CD4-positive, alpha-beta T cell treated with Interleukin-10 for 1 hour (primary cell): Measurements from ENCODE around the gene FPR3.
"Not testable (repeated sequence)": the region's sequence is repeated elsewhere in the genome, so short reads cannot be mapped to it uniquely, and the experiment has no call there.

Experiments used
- DNase-seq: peaks from one replicate; pipeline ENCODE4 v3.0.0-alpha.2; 2020

The FPR3 gene

DNA sequence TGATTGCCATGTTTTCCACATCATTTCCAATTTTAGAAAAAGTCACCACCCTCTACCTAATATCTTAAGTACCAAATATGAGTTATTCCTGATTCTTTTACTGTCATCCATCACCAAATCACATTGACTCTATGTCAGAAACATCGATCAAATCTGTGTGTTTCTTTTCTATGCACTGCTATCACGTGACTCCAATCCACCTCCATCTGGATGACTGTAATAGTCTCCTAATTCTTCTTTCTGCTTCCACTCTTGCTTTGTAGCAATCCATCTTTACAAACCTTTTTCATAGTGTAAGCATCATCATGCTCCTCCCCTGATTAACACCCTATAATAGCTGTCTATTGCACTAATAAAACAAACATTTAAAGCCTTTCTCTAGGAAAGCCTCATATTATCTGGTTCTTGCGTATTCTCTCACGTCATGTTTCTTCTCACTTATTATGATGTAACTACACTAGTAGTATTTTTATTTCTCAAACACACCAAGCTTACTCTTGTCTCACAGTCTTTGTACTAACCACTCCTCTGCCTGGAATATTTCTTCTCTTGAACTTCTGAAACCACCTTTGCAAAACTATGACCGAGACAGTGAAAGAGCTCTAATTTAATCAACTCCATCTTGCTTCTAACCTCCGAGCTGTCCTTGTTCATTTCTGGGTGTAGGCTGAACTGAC, 10.7 kb upstream of the FPR3 start:
- no peak for DNase-seq

- DNase-seq: peak; percentile 37
Observed at GRCh38 chr19:51784922-51785690, 9.9 kb upstream of the FPR3 start.

- no peak for DNase-seq
Observed at GRCh38 chr19:51786646-51787494, 8.1 kb upstream of the FPR3 start.

- DNase-seq: no peak
Observed at GRCh38 chr19:51788029-51788428, 6.9 kb upstream of the FPR3 start.

- no peak for DNase-seq
Observed at GRCh38 chr19:51789061-51789795, 5.7 kb upstream of the FPR3 start.

DNA sequence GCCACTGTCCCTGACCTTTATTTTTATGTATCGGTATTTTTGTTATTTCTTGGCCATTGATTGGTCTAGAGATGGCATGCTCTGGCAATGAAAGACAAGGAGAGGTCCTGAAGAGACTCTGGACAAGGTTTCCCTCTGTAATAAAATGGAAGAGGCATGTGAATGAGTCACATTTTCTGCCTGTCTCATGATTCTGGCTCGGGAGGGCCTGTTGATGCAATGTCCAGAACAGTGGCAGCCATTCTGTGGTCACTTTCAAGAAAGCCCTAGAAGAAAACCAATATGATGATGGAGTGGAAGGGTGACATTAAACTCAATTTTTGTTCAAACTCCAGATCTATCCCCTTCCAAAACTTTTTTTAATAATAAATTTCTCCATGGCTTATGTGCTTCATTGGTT, 2.0 kb upstream of the FPR3 start:
- DNase-seq: no peak

DNA sequence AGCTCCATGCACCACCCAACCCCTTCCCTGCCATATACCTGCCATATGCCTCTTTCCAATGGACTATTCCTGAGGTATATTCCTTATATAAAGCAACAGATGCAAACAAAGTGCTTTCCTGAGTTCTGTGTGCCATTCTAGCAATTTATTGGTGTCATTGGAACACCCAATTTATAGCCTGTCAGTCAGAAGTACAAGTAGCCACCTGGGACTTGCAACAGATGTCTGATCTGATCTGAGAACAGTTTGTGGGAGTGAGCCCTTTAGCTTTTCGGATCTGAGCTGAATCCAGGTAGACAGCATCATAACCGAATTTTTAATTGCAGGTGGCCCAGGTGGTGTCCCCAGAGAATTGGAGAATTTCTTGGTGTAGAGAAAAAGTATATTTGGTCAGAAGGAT, 963 bp upstream of the FPR3 start:
- DNase-seq: no peak

DNA sequence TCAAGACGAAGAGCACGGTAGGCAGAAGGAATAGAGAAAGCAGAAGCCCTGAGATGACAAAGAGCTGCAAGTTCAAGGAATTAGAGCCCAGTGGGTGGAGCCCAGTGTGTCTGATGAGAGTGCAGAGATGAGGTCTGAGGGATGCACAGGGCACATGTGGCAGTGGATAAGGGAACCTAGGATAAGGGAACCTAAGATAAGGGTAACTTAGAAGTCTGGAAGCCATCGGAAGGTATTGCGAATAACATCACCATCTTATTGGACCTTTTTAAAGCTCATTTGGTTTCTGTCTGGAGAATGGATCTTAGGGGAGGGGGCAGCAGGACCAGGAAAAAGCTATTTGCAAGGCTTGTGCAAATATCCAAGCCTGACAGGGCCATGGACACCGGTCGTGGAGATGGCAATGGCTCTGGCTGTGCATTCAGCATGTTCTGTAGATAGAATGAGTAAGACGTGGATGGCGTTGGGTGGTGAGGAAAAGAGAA, 1.3 kb downstream of the FPR3 start:
- DNase-seq: no peak

DNA sequence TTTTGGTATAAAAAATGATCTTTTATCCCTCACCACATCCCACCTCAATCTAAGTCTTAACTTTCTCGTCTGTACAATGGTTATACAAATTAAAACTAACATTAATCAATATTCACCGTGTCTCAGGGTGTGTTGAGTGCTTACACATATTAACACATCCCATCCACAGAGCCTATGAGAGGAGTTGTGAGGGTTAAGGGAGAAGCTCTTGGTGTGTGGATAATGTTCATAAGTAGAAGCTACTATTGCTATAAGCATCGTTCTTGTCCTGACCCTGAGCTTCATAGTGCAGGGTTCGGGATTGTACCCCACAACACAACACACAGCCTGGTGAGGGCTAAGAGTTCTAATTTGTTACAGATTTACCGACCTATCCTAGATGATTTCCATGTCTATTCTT, 2.5 kb downstream of the FPR3 start:
- DNase-seq: no peak

- DNase-seq: no peak
Observed at GRCh38 chr19:51798062-51798461, 3.1 kb downstream of the FPR3 start.

DNA sequence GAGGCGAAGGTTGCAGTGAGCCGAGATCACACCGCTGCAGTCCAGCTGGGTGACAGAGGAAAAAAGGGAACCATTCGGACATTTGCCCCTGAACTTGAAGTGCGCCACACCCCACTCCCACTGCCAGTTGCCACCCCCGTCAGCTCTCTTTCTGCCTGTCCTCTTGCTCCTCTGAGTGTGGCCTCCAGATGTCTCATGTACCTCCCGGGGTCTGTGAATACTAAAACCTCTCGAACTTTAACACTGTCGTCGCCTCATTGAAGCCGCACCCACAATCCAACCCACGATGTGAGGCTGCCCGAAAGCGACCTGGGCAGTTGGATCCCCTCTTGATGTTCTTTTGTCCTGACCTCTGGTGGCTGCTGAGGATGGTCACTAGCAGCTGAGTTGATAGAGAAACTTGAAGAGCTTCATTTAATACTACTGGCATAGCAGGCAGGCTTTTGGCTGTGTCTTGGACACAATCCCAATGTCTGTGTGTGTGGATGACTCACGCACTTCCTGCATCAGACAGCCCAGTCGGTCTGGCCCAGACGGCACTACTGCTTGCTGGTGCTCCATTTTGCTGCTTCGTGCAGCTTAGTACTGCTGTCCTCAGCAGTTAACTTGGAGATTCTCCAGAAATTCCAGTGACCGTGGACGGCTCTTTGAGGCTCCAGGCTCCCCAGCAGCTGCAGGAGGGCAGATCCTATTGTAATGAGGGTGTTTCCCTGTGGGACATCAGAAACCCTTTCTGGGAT, 4.2 kb downstream of the FPR3 start:
- DNase-seq: no peak

DNA sequence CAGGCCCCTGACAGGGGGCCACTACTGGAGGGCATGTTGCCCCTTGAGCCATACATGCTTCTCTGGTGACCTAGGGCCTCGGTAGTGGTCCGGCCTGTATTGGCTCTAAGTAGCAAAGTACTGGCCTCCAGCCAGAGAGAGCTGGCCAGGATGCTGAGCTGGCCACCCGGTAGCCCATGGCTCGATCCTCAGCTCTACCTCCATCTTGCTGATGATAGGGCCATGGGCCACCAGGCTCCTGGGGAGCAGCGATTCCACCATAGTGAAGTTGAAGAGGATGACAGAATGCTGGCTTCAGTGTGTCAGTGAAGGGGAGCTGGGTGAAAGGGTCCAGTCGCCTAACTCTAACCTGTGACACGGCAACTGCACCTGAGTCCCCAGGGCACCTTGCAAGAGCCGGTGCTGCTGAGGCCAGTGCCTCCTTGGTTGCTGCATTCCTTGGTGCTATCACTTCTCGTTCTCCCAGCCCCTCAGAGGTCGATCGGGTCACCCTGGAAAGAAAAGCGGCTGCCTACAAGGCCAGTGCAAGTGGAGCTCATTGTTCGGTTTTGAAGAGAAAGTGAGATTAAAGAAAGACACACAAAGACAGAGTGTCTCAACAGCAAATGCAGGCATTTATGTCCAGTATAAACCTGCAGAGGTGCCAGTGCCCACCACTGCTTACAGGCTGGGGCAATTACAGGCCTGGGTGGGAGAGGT, 5.0 kb downstream of the FPR3 start:
- no peak for DNase-seq

DNA sequence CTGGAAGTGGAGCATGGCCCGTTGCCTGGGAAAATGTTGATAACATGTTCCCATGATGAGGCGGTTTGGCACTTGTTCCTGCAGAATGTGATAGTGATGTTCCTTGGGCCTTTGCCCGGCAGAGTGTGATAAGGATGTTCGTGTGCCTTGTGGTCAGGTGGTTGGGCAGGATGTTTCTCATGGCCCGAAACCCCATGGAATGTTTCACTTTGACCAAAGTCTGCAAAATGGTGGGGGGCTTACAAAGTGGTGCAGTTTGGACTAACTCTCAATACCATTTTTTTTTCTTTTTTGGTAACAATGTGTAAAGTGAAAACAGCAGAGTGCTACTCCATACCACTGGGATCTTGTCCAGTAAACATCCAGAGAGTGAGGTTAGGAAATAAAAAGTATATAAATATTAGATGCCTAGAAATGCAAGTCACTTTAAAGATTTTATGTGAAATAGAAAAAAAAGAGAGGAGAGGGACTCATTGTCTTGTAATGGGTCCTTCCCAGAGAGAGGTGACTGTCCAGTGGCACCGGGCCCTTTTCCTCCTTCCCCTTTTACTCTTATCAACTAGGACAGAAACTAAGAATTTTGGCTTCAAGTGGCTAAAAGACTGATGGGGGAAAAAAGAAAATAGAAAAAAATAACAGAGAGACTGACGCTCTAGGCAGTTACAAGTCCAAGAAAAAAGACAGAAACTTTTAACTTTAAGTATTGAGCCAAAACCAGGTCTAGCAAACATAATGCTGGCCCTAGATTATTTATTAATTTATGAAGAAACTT, 5.7 kb downstream of the FPR3 start:
- no peak for DNase-seq

DNA sequence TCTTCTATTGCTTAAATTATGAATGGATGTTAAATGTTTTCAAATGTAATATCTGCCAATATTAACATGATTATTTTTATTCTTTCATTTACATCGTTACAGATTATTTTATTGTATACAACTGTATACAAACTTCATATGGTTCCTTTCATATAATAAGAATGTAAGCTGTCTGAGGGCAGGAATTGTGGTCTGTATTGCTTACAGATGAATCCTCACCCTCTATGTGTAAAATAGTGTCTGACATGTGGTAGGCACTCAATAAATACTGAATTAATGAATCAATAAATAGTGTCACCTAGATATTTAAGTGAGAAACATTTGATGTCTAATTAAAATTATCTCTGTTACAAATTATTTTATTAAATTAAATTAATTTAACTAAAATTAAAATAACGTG, 7.8 kb downstream of the FPR3 start:
- DNase-seq: no peak

GRCh38 chr19:51803519-51803918, 8.6 kb downstream of the FPR3 start:
- DNase-seq: no peak

GRCh38 chr19:51803967-51804366, 9.0 kb downstream of the FPR3 start:
- DNase-seq: no peak

GRCh38 chr19:51804789-51805188, 9.8 kb downstream of the FPR3 start:
- not testable (repeated sequence) for DNase-seq

DNA sequence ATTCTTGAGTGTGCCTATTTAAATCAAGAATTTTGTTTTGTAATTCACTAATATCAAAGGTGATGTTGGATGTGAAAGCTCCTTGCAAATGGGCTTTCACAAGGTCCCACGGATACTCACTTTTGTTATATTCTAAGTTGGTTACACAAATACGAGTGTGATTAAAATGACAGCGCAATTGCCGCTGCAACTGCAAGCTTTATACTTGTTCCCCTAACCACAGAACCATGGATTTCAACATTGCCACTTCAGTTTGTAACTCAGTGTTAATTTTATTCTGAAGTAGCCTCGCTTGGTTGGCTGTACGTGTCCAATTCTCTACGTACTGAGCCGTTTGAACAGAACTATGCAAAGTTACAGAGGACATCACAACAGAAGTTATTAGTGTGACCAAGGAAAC, 10.4 kb downstream of the FPR3 start:
- not testable (repeated sequence) for DNase-seq

DNA sequence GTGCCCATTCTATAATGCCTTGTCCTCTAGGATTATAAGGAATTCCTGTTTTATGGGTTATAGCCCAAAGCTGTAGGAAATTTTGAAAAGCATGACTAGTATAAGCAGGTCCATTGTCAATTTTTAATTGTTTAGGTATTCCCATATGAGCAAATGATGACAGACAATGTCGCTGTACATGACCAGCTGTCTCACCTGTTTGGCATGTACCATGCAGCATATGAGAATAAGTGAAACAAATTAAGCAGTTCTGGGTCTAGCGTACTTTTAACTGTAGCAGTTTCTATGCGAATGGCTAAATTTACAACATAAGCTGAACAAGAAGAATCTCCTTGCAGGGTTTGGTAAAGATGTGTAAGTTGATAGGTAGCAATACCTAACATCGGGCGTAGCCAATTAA, 11.6 kb downstream of the FPR3 start:
- DNase-seq: not testable (repeated sequence)

DNA sequence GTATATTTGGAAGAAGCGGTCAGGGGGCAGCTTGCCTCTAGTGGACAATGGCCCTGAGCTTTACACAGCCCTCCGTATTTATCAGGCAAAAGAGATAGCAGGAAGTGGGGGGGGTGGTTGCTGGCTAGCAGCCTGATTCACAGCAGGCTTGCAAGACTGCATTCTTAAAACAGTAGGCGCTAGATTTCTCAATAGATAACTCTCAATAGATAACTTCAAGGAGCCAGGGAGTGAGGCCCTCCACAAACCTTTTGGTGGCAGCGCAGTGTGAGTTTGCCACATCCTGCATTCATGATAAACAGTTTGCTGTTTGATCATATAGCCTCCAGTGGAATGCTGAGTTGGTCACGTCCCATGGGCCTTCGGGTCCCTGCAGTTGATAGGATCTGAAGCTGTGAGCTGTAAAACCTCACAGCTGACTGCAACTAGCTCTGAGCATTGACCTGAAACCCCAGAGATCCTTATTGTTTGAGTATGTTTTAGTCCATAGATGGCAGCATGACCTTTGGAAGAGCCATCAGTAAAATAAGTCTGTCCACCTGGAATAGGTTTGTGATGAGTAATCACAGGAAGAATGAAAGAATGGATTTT, 12.2 kb downstream of the FPR3 start:
- no peak for DNase-seq
